OCI-LY7 (cell line): ENCODE data around the gene CFP. TPM values are rescaled to one million over a fixed set of nuclear protein-coding genes. Genes with fewer than 3 reads are reported as not detected.

Experiments
- BruUV-seq: library from RNA; stranded (reverse); fragments of 400-500 nt; replicated peaks from 2 replicates; lab custom pipeline; 2021; lab: Mats Ljungman, UMichigan
- CTCF ChIA-PET: fragments of 300-600 bp; sonication (Branson Sonifier 250); formaldehyde crosslinking; loops from one replicate; lab custom pipeline; 2022; ENCODE audit warnings: antibody characterized with exemption; ENCODE audit not compliant: unreplicated experiment; lab: Charles Lee
- POLR2A ChIA-PET: fragments of 300-600 bp; sonication (Branson Sonifier 250); formaldehyde crosslinking; loops from one replicate; lab custom pipeline; 2022; ENCODE audit warnings: antibody characterized with exemption; lab: Charles Lee
- DNase-seq: peaks from one replicate; pipeline ENCODE4 v3.0.0-alpha.2; 2015; ENCODE audit warnings: low spot score
- H2AFZ ChIP-seq: fragments of 200-600 bp; sonication (generic), shearing (Covaris generic); 2 replicates; pipeline ENCODE4 v1.6.1; 2014; ENCODE audit warnings: mild to moderate bottlenecking, antibody characterized with exemption, low read length, moderate library complexity
- H3K27ac ChIP-seq: fragments of 200-600 bp; sonication (generic); 2 replicates; pipeline ENCODE4 v1.5.1; 2014; ENCODE audit warnings: mixed run types, low read depth, mild to moderate bottlenecking, moderate library complexity, low read length, inconsistent platforms; ENCODE audit not compliant: poor library complexity, severe bottlenecking
- H3K36me3 ChIP-seq: fragments of 200-600 bp; sonication (generic); 2 replicates; pipeline ENCODE4 v1.6.1; 2014; ENCODE audit warnings: mild to moderate bottlenecking, antibody characterized with exemption, low read length, moderate library complexity, mixed read lengths; ENCODE audit not compliant: insufficient read depth
- H3K4me1 ChIP-seq: fragments of 200-600 bp; sonication (generic); 2 replicates; pipeline ENCODE4 v1.5.1; 2014; ENCODE audit warnings: mild to moderate bottlenecking, low read length; ENCODE audit not compliant: insufficient read depth, poor library complexity, severe bottlenecking
- H3K4me2 ChIP-seq: fragments of 200-600 bp; sonication (generic); 2 replicates; pipeline ENCODE4 v1.6.1; 2014; ENCODE audit warnings: mild to moderate bottlenecking, low read length
- H3K4me3 ChIP-seq: fragments of 200-600 bp; sonication (generic); 2 replicates; pipeline ENCODE4 v1.5.1; 2014; ENCODE audit warnings: mild to moderate bottlenecking, low read depth, low read length; ENCODE audit not compliant: poor library complexity, severe bottlenecking
- H3K79me2 ChIP-seq: fragments of 200-600 bp; sonication (generic); 2 replicates; pipeline ENCODE4 v1.6.1; 2016; ENCODE audit warnings: low read depth, mild to moderate bottlenecking, low read length, moderate library complexity, mixed read lengths; ENCODE audit not compliant: insufficient read depth
- H3K9me2 ChIP-seq: fragments of 200-600 bp; sonication (generic); 2 replicates; pipeline ENCODE4 v1.6.1; 2016; ENCODE audit warnings: mild to moderate bottlenecking, low read length, mixed read lengths; ENCODE audit not compliant: insufficient read depth
- H3K9me3 ChIP-seq: fragments of 200-600 bp; sonication (generic); 2 replicates; pipeline ENCODE4 v1.6.1; 2014; ENCODE audit warnings: mild to moderate bottlenecking, mixed run types, low read length, mixed read lengths
- H4K20me1 ChIP-seq: fragments of 200-600 bp; sonication (generic); 2 replicates; pipeline ENCODE4 v1.6.1; 2014; ENCODE audit warnings: mild to moderate bottlenecking, antibody characterized with exemption, low read length, moderate library complexity, mixed read lengths; ENCODE audit not compliant: insufficient read depth
- CTCF ChIP-seq: fragments of 200-600 bp; sonication (generic); conservative IDR thresholded peaks from 2 replicates; pipeline ENCODE4 v1.5.1; 2014; ENCODE audit warnings: mild to moderate bottlenecking, antibody characterized with exemption, low read length, moderate library complexity, mixed read lengths
- EZH2phosphoT487 ChIP-seq: fragments of 200-600 bp; sonication (generic); IDR thresholded peaks from 2 replicates; pipeline ENCODE4 v1.6.1; 2018; ENCODE audit warnings: low read depth, borderline replicate concordance, mild to moderate bottlenecking, mixed run types, antibody characterized with exemption, low read length, moderate library complexity, mixed read lengths
- intact Hi-C: fragments of 100-400 bp; cut with micrococcal nuclease; formaldehyde crosslinking; loops from one replicate; pipeline ENCODE4 v1.10.0; 2022; ENCODE audit not compliant: unreplicated experiment
- total RNA-seq, 2 experiments: library from RNA; depleted of rRNA in 1 of 2; stranded (reverse); fragments of >200 nt in 1 of 2; shearing (Covaris generic) in 1 of 2; gene quantifications; 2 replicates each; pipeline ENCODE4 v1.2.3, GENCODE V29; 2014 to 2022

Gene CFP
- total RNA-seq, 2 experiments from 2014 or later: 4.2 to 4.7 TPM

- H3K4me2 ChIP-seq: no peak overlapping the region
- no TSS peak for BruUV-seq
- TF ChIP-seq CTCF (no peak), EZH2phosphoT487 (no peak)
- no peak for DNase-seq
- H3K4me1 ChIP-seq: peaks cover 4% of the 10 kb centered on the region
- H3K79me2 ChIP-seq: no peaks in the 10 kb centered on the region
- intact Hi-C loops: no loop called here
- POLR2A ChIA-PET: no interaction called here
- H2AFZ ChIP-seq: no peak overlapping the region
- H3K4me3 ChIP-seq: no peak overlapping the region
- no peaks in the 10 kb centered on the region; the same call in 1 of the 2 replicates for H3K36me3 ChIP-seq
- no peak overlapping the region for H3K27ac ChIP-seq
- CTCF ChIA-PET: no interaction called here
- H4K20me1 ChIP-seq: no peaks in the 10 kb centered on the region
- no peaks in the 10 kb centered on the region for H3K9me3 ChIP-seq
- no peaks in the 10 kb centered on the region for H3K9me2 ChIP-seq
Measured at GRCh38 chrX:47664737-47665136, 35.0 kb upstream of the CFP start.

- Histone ChIP-seq H3K9me2 (no peaks in the 10 kb centered on the region), H3K4me3 (no peak overlapping the region), H4K20me1 (no peaks in the 10 kb centered on the region), H3K27ac (no peak overlapping the region), H3K4me2 (no peak overlapping the region), H3K9me3 (no peaks in the 10 kb centered on the region), H3K79me2 (peaks cover 11% of the 10 kb centered on the region), H3K4me1 (peaks cover 16% of the 10 kb centered on the region), H3K36me3 (peaks cover 8% of the 10 kb centered on the region), H2AFZ (no peak overlapping the region)
- CTCF ChIA-PET: no interaction called here
- no peak for TF ChIP-seq EZH2phosphoT487
- TF ChIP-seq CTCF: no peak
- intact Hi-C loops: no loop called here
- POLR2A ChIA-PET: interaction anchor here (0.9 kb wide), 1 partner anchor 9 kb away, joined by 3 read pairs; no protein-coding TSS in a partner anchor
- DNase-seq: no peak
- no TSS peak for BruUV-seq
Measured at GRCh38 chrX:47662144-47662657, 32.5 kb upstream of the CFP start.

- H3K36me3 ChIP-seq: peaks cover 14% of the 10 kb centered on the region
- ChIA-PET CTCF (no interaction called here), POLR2A (no interaction called here)
- no peak overlapping the region for H3K4me2 ChIP-seq
- H3K9me2 ChIP-seq: no peaks in the 10 kb centered on the region
- no peak overlapping the region for H2AFZ ChIP-seq
- TF ChIP-seq EZH2phosphoT487: no peak
- H3K27ac ChIP-seq: no peak overlapping the region
- intact Hi-C loops: no loop called here
- no peak for DNase-seq
- peaks cover 16% of the 10 kb centered on the region for H3K79me2 ChIP-seq
- no peak overlapping the region for H3K4me3 ChIP-seq
- H4K20me1 ChIP-seq: no peaks in the 10 kb centered on the region
- peaks cover 16% of the 10 kb centered on the region for H3K4me1 ChIP-seq
- BruUV-seq: no TSS peak
- H3K9me3 ChIP-seq: no peaks in the 10 kb centered on the region
Measured at GRCh38 chrX:47661539-47661938, 31.8 kb upstream of the CFP start.
